Gastrocnemius medialis (tissue), 4 donors: ENCODE measurements around the gene HOMER2. TPM values are rescaled to one million over a fixed set of nuclear protein-coding genes. Genes with fewer than 3 reads are reported as not detected.

Experiments
- ATAC-seq, 2 donors: fragments of 150-250 bp; one replicate each; pipeline ENCODE4 v1.9.1; 2016
- DNase-seq, 2 donors: peaks; one replicate each; pipeline ENCODE4 v3.0.0-alpha.2; 2019
- H3K27ac ChIP-seq, 4 donors: fragments of 200-600 bp; sonication (generic); 1 replicate in 1 of 4; 2 replicates in 3 of 4; pipeline ENCODE4 v1.5.1; 2016 to 2018; ENCODE audit warnings: mild to moderate bottlenecking in 2 of 4, moderate library complexity in 1 of 4
- H3K27me3 ChIP-seq, 3 donors: fragments of 200-600 bp; sonication (generic) in 2 of 3; 1 replicate in 1 of 3; 2 replicates in 2 of 3; pipeline versions ENCODE4 v1.5.1 to v1.6.0; 2016 to 2019; ENCODE audit warnings: mild to moderate bottlenecking in 1 of 3, moderate library complexity in 1 of 3
- H3K36me3 ChIP-seq, 2 donors: fragments of 200-600 bp; sonication (generic) in 1 of 2; one replicate each; pipeline ENCODE4 v1.5.1; 2017 to 2018
- H3K4me1 ChIP-seq, 2 donors: fragments of 200-600 bp; sonication (generic) in 1 of 2; one replicate each; pipeline ENCODE4 v1.5.1; 2016 to 2017; ENCODE audit warnings: mild to moderate bottlenecking in 2 of 2
- H3K4me3 ChIP-seq, 4 donors: fragments of 200-600 bp; sonication (generic) in 3 of 4; 1 replicate in 1 of 4; 2 replicates in 3 of 4; pipeline ENCODE4 v1.5.1; 2016 to 2019; ENCODE audit warnings: mild to moderate bottlenecking in 2 of 4
- H3K9me3 ChIP-seq, 3 donors: fragments of 200-600 bp; sonication (generic) in 2 of 3; 1 replicate in 1 of 3; 2 replicates in 2 of 3; pipeline ENCODE4 v1.5.1; 2016 to 2019
- CTCF ChIP-seq, 5 experiments: fragments of 450-650 bp in 3 of 5; fragments of 200-600 bp in 2 of 5; sonication (generic) in 2 of 5; IDR thresholded peaks in 4 of 5; conservative IDR thresholded peaks in 1 of 5; 1 replicate in 4 of 5; 2 replicates in 1 of 5; pipeline ENCODE4 v1.5.1; 2016 to 2019; ENCODE audit warnings: antibody characterized with exemption in 5 of 5, mild to moderate bottlenecking in 3 of 5, moderate library complexity in 3 of 5
- POLR2A ChIP-seq, 2 donors: fragments of 450-650 bp; IDR thresholded peaks; one replicate each; pipeline ENCODE4 v1.6.1; 2017; ENCODE audit warnings: antibody characterized with exemption in 2 of 2, mild to moderate bottlenecking in 2 of 2, moderate library complexity in 2 of 2
- in situ Hi-C, 4 donors: fragments of 200-750 bp; cut with MboI; loops; one replicate each; pipeline versions ENCODE4 v1.15.0 to v1.8.0; 2017; ENCODE audit warnings: low sequenced_read_pairs in 4 of 4
- intact Hi-C: fragments of 100-400 bp; cut with DNase I; formaldehyde crosslinking; loops from one replicate; pipeline ENCODE4 v1.15.1; 2023; ENCODE audit warnings: low total_unique reads
- total RNA-seq, 4 donors: library from RNA; depleted of rRNA; stranded (reverse); fragments of >200 nt; gene quantifications; one replicate each; pipeline versions ENCODE4 v1.1.0 to v1.2.3, GENCODE V29; 2016

The HOMER2 gene
- total RNA-seq, 4 donors from 2014 or later, result 51.6 to 132 (median 94.5) TPM

GRCh38 chr15:82964890-82965289 lies 12.4 kb upstream of the HOMER2 start:
- Histone ChIP-seq H3K4me1 (peaks cover 21 to 22% of the 10 kb centered on the region in 2 donors), H3K4me3 (no peak overlapping the region), H3K27me3 (no peaks in the 10 kb centered on the region), H3K27ac (peak overlapping the region; percentile 79 to 89 (median 85)), H3K9me3 (no peaks in the 10 kb centered on the region), H3K36me3 (no peaks in the 10 kb centered on the region)
- intact Hi-C loops (loop anchor here (5.0 kb wide), 1 partner anchor 88 kb away; no protein-coding TSS in a partner anchor), in situ Hi-C loops (no loop called here)
- no peak for ATAC-seq
- DNase-seq, result no peak
- no peak for TF ChIP-seq CTCF (IDR thresholded peaks at IDR 0.05 in 4 of 5, conservative IDR thresholded peaks at IDR 0.05 in 1 of 5)
- TF ChIP-seq POLR2A (IDR thresholded peaks at IDR 0.05), result no peak

GRCh38 chr15:82963471-82964341 lies 11.2 kb upstream of the HOMER2 start:
- TF ChIP-seq CTCF (IDR thresholded peaks at IDR 0.05 in 4 of 5, conservative IDR thresholded peaks at IDR 0.05 in 1 of 5) (no peak), POLR2A (IDR thresholded peaks at IDR 0.05) (peak in 1 of 2 donors; percentile 24)
- Histone ChIP-seq H3K4me1 (peaks cover 25 to 28% of the 10 kb centered on the region in 2 donors), H3K27me3 (no peaks in the 10 kb centered on the region), H3K4me3 (no peak overlapping the region), H3K36me3 (no peaks in the 10 kb centered on the region), H3K9me3 (no peaks in the 10 kb centered on the region), H3K27ac (peak overlapping the region; percentile 79 to 89 (median 85))
- intact Hi-C loops (no loop called here), in situ Hi-C loops (no loop called here)
- peak; percentile 92 to 95 for ATAC-seq
- DNase-seq, result peak; percentile 55 to 82

- in situ Hi-C loops (no loop called here), intact Hi-C loops (no loop called here)
- Histone ChIP-seq H3K4me1 (peaks cover 28 to 30% of the 10 kb centered on the region in 2 donors), H3K4me3 (no peak overlapping the region), H3K36me3 (no peaks in the 10 kb centered on the region), H3K27me3 (no peaks in the 10 kb centered on the region), H3K27ac (no peak overlapping the region), H3K9me3 (no peaks in the 10 kb centered on the region)
- TF ChIP-seq POLR2A (IDR thresholded peaks at IDR 0.05), result no peak
- no peak for TF ChIP-seq CTCF (IDR thresholded peaks at IDR 0.05 in 4 of 5, conservative IDR thresholded peaks at IDR 0.05 in 1 of 5)
- no peak for ATAC-seq
- DNase-seq, result no peak
Observed at GRCh38 chr15:82960766-82961165, 8.2 kb upstream of the HOMER2 start.

DNA sequence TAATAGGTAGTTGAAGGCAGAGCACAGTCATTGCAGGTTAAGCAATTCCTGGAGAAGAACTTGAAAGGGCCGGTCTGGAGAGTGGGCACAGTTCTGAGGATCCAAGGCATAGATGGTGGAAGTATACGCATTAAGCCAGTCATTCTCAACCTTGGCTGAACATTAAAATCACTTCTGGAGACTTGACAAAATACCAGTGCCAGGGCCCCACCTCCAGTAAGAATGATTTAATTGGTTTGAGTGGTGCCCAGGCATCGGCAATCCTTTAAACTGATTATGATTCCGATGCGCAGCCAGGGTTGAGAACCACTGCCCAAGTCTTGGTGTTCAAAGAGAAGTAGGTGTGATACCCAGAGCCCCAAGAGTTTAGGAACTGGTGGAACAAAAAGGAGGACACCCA lies 6.9 kb upstream of the HOMER2 start:
- TF ChIP-seq CTCF (IDR thresholded peaks at IDR 0.05 in 4 of 5, conservative IDR thresholded peaks at IDR 0.05 in 1 of 5) (no peak), POLR2A (IDR thresholded peaks at IDR 0.05) (no peak)
- ATAC-seq, result no peak
- in situ Hi-C loops (no loop called here), intact Hi-C loops (no loop called here)
- Histone ChIP-seq H3K9me3 (no peaks in the 10 kb centered on the region), H3K27me3 (no peaks in the 10 kb centered on the region), H3K27ac (peak overlapping the region; percentile 45 to 77 (median 69)), H3K36me3 (no peaks in the 10 kb centered on the region), H3K4me3 (no peak overlapping the region), H3K4me1 (peaks cover 25 to 30% of the 10 kb centered on the region in 2 donors)
- no peak for DNase-seq
